ENCODE data around the gene TBC1D22A. TPM values are rescaled to one million over a fixed set of nuclear protein-coding genes. Genes with fewer than 3 reads are reported as not detected.

TBC1D22A gene
- total and polyA plus RNA-seq, 2 experiments from 2014 or later, result 15.3 to 19.8 TPM

GRCh38 chr22:47014636-47015345 is 252.3 kb downstream of the TBC1D22A start:
- no peak for TF ChIP-seq CTCF (IDR thresholded peaks at IDR 0.05; ENCODE audit: poor library complexity)
- TF ChIP-seq EZH2 (IDR thresholded peaks at IDR 0.05; ENCODE audit: borderline replicate concordance), result no peak
- TF ChIP-seq EZH2phosphoT487 (IDR thresholded peaks at IDR 0.05; ENCODE audit: low read depth, severe bottlenecking, unreplicated experiment), result no peak
- Histone ChIP-seq H3K27ac (no peak overlapping the region), H3K9me2 (replicated peaks; ENCODE audit: insufficient read depth) (no peaks in the 10 kb centered on the region), H3K4me1 (ENCODE audit: insufficient read depth) (peaks cover 3% of the 10 kb centered on the region), H3K27me3 (no peaks in the 10 kb centered on the region), H3K4me3 (no peak overlapping the region), H2AFZ (no peak overlapping the region), H3K36me3 (replicated peaks; ENCODE audit: insufficient read depth, low read depth) (no peaks in the 10 kb centered on the region), H3K9me3 (ENCODE audit: low read depth) (no peaks in the 10 kb centered on the region), H3K4me2 (no peak overlapping the region), H4K20me1 (ENCODE audit: insufficient read depth, poor library complexity, severe bottlenecking) (no peaks in the 10 kb centered on the region), H3K79me2 (no peaks in the 10 kb centered on the region)
- 99% methylated on average over 21 of the region's 21 CpGs for WGBS (ENCODE audit: low lambda C conversion rate, missing lambda C conversion rate)
- no peak for DNase-seq (ENCODE audit: low spot score)

GRCh38 chr22:47015589-47016178 is 253.2 kb downstream of the TBC1D22A start:
- Histone ChIP-seq H3K27me3 (no peaks in the 10 kb centered on the region), H3K79me2 (no peaks in the 10 kb centered on the region), H3K36me3 (replicated peaks; ENCODE audit: insufficient read depth, low read depth) (no peaks in the 10 kb centered on the region), H3K4me1 (ENCODE audit: insufficient read depth) (peaks cover 3% of the 10 kb centered on the region), H3K27ac (no peak overlapping the region), H3K4me3 (no peak overlapping the region), H2AFZ (no peak overlapping the region), H3K4me2 (no peak overlapping the region), H4K20me1 (ENCODE audit: insufficient read depth, poor library complexity, severe bottlenecking) (no peaks in the 10 kb centered on the region), H3K9me2 (replicated peaks; ENCODE audit: insufficient read depth) (no peaks in the 10 kb centered on the region), H3K9me3 (ENCODE audit: low read depth) (no peaks in the 10 kb centered on the region)
- WGBS (ENCODE audit: low lambda C conversion rate, missing lambda C conversion rate), result 93% methylated on average over 16 of the region's 16 CpGs
- no peak for TF ChIP-seq CTCF (IDR thresholded peaks at IDR 0.05; ENCODE audit: poor library complexity)
- no peak for DNase-seq (ENCODE audit: low spot score)

GRCh38 chr22:47016631-47017030 is 254.2 kb downstream of the TBC1D22A start:
- Histone ChIP-seq H3K79me2 (no peaks in the 10 kb centered on the region), H3K9me3 (ENCODE audit: low read depth) (no peaks in the 10 kb centered on the region), H2AFZ (no peak overlapping the region), H3K27me3 (no peaks in the 10 kb centered on the region), H3K9me2 (replicated peaks; ENCODE audit: insufficient read depth) (no peaks in the 10 kb centered on the region), H3K27ac (no peak overlapping the region), H3K4me2 (no peak overlapping the region), H3K4me1 (ENCODE audit: insufficient read depth) (peaks cover 1% of the 10 kb centered on the region), H4K20me1 (ENCODE audit: insufficient read depth, poor library complexity, severe bottlenecking) (no peaks in the 10 kb centered on the region), H3K36me3 (replicated peaks; ENCODE audit: insufficient read depth, low read depth) (no peaks in the 10 kb centered on the region), H3K4me3 (no peak overlapping the region)
- WGBS (ENCODE audit: low lambda C conversion rate, missing lambda C conversion rate), result 98% methylated on average over 22 of the region's 22 CpGs
- DNase-seq (ENCODE audit: low spot score), result no peak
- TF ChIP-seq EZH2 (IDR thresholded peaks at IDR 0.05; ENCODE audit: borderline replicate concordance) (no peak), CTCF (IDR thresholded peaks at IDR 0.05; ENCODE audit: poor library complexity) (no peak), EZH2phosphoT487 (IDR thresholded peaks at IDR 0.05; ENCODE audit: low read depth, severe bottlenecking, unreplicated experiment) (no peak)
